Hematopoietic multipotent progenitor cell (in vitro differentiated cells): ENCODE results near the gene WWOX. TPM values are rescaled to one million over a fixed set of nuclear protein-coding genes. Genes with fewer than 3 reads are reported as not detected.

Experiments
- DNase-seq, 3 donors: peaks; one replicate each; pipeline ENCODE4 v3.0.0-alpha.2; 2011 to 2015; ENCODE audit warnings: low read depth in 2 of 3, low spot score in 2 of 3
- total RNA-seq: library from RNA; depleted of rRNA; stranded (reverse); fragments of >200 nt; gene quantifications from one replicate; pipeline ENCODE4 v1.2.3, GENCODE V29; 2012

Gene WWOX
- total RNA-seq, 1 donor: 24.8 TPM

- DNase-seq: no peak
Measured at GRCh38 chr16:78448658-78449271, 349.3 kb downstream of the WWOX start.

GRCh38 chr16:78450255-78450654 lies 350.8 kb downstream of the WWOX start:
- DNase-seq: no peak

- DNase-seq: no peak
Measured at GRCh38 chr16:78452025-78452555, 352.6 kb downstream of the WWOX start.

- DNase-seq: no peak
Measured at GRCh38 chr16:78455861-78456260, 356.4 kb downstream of the WWOX start.

- no peak for DNase-seq
Measured at GRCh38 chr16:78458588-78458987, 359.1 kb downstream of the WWOX start.

DNA sequence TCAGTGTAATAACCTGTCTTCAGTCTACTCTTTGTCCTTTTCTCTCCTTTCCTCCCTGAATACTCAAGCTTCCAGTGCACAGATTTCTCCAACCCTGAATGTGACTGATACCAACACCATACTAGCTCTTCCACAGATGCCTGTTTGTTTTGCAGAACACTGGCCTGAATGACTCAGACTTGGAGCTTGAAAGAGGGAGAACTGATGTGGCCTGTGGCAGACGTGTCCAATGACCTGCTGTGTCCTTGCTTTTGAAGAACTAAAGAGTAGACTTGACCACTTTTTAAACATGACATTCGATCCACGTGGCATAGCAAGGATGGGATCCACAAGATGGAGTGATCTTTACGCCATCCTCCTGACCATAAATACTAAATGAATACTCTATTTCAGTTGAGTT lies 361.0 kb downstream of the WWOX start:
- no peak for DNase-seq

DNA sequence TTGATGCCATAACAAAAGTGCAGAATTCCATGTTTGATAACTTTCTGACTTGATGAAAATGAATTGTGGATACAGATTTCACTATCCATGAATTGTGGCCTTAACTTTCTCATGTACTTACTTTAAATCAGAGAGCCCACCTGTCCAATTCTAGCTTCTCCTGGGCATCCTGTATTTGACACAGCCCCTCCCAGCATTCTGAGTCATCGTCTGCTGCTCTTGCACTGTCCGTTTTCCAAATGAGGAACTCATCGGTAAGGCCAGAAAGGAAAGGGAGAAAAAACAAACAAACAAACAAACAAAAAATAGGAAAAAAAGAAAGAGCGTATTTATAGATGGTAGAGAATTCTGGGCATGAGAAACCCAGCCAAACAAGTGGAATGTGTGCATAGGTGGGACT lies 361.6 kb downstream of the WWOX start:
- peak in 1 of 3 donors; percentile 4 for DNase-seq

- no peak for DNase-seq
Measured at GRCh38 chr16:78461496-78462287, 362.2 kb downstream of the WWOX start.

- no peak for DNase-seq
Measured at GRCh38 chr16:78462288-78463208, 363.1 kb downstream of the WWOX start.

- no peak for DNase-seq
Measured at GRCh38 chr16:78463591-78463990, 364.1 kb downstream of the WWOX start.

GRCh38 chr16:78464833-78465232 lies 365.4 kb downstream of the WWOX start:
- no peak for DNase-seq

DNA sequence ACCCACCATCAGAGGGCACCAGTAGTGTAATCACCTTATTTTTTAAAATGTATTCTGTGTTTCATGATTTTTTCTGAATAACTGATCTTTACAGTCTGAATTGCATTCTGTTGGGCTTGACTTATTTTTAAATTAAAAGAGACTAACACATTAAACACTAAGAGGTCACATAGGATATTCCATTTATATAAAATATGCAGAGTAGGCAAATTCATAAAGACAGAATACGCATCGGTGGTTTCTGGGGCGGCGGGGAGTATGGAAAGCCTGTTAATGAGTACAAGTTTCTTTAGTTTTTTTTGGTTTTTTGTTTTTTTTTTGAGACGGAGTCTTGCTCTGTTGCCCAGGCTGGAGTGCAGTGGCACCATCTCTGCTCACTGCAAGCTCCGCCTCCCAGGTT lies 366.3 kb downstream of the WWOX start:
- DNase-seq: no peak

GRCh38 chr16:78469787-78470186 lies 370.3 kb downstream of the WWOX start:
- DNase-seq: no peak

GRCh38 chr16:78473031-78473699 lies 373.7 kb downstream of the WWOX start:
- DNase-seq: no peak

GRCh38 chr16:78474762-78475161 lies 375.3 kb downstream of the WWOX start:
- no peak for DNase-seq

DNA sequence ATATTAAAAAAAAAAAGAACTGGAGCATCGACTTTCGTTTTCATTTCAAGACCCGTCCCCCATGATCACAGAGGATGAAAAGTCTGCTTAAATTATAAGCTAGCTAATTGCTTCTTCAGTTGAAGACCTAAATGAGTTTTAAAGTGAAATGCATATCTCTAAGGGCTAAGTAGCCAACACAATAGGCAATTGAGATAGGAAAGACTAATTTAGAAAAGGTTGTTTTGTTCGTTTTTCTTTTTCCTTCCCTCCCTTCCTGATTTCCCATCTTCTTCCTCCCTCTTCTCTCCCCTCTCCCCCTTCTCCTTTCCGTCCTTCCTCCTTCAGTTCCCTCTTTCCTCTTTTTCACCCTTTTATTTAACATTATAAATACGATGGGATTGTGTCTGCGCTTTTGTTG lies 377.2 kb downstream of the WWOX start:
- no peak for DNase-seq

DNA sequence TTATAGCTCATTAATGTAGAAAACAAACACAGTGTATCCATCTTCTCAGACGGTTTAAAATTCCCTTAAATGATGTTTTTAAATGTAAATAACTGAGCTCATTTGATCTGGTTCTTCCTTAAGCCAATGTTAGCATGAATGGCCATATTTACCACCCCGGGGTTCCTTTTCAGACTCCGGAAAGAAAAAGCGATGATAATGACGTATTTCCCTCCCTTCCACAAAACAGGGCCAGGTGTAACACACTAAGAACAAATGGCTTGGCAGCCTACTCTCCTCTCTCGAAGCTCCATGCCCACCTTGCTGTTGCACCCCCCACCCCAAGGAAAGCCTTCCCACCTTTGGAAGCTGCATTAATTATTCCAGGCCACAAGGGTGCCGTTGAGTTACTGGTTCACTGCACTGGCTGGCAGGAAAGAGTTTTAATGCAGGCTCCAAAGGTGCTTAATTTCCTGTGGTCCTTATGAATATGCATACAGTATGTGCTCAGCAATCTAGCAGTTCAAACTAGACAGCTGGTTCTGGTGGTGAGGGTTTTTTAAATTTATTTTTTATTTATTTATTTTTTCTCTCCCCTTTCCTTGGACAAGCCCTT lies 378.9 kb downstream of the WWOX start:
- peak in 2 of 3 donors; percentile 3 to 20 for DNase-seq

- no peak for DNase-seq
Measured at GRCh38 chr16:78479723-78480122, 380.3 kb downstream of the WWOX start.

DNA sequence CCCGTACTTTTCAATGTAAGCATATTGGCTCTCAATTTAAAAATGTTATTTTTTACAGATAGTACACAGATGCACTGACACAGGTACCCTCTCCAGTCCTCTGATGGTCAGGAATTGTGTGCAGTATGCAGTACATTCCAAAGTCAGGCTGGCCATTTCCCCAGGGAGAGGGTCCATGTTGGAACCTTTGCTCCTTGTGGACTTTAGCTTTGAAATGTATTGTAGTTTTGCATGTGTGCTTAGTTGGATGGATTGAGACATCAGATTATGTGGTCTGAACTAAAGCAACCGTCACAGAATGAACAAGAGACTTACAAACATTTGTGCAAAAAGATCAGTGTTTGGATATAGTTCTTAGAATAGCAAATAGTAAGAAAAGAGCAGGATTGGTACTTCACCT lies 381.1 kb downstream of the WWOX start:
- no peak for DNase-seq
